Adrenal gland (tissue), 12 donors: ENCODE results near the gene DLG2. TPM values are rescaled to one million over a fixed set of nuclear protein-coding genes. Genes with fewer than 3 reads are reported as not detected.

Source experiments
- DNase-seq, 7 donors: peaks; one replicate each; pipeline ENCODE4 v3.0.0-alpha.2; 2019 to 2020
- H3K27ac ChIP-seq, 5 donors: fragments of 200-600 bp; sonication (generic) in 4 of 5; 1 replicate in 3 of 5; 2 replicates in 2 of 5; pipeline versions ENCODE4 v1.5.1 to v1.8.0; 2016 to 2020; ENCODE audit warnings: mild to moderate bottlenecking in 1 of 5
- H3K27me3 ChIP-seq: fragments of 200-600 bp; 2 replicates; pipeline ENCODE4 v1.8.0; 2021
- H3K36me3 ChIP-seq, 2 donors: fragments of 200-600 bp; replicated peaks in 1 of 2; 1 replicate in 1 of 2; 2 replicates in 1 of 2; pipeline versions ENCODE4 v1.5.1 to v1.8.0; 2018 to 2022
- H3K4me1 ChIP-seq, 2 donors: fragments of 200-600 bp; replicated peaks in 1 of 2; 1 replicate in 1 of 2; 2 replicates in 1 of 2; pipeline versions ENCODE4 v1.5.1 to v1.8.0; 2018 to 2021
- H3K4me3 ChIP-seq, 4 donors: fragments of 200-600 bp; sonication (generic) in 3 of 4; one replicate each; pipeline ENCODE4 v1.5.1; 2016 to 2018
- H3K9me3 ChIP-seq, 3 donors: fragments of 200-600 bp; sonication (generic) in 1 of 3; replicated peaks in 1 of 3; 1 replicate in 2 of 3; 2 replicates in 1 of 3; pipeline versions ENCODE4 v1.5.1 to v1.8.0; 2016 to 2021
- POLR2A ChIP-seq, 2 donors: fragments of 450-650 bp; IDR thresholded peaks; one replicate each; pipeline ENCODE4 v1.6.1; 2017; ENCODE audit warnings: antibody characterized with exemption in 2 of 2, mild to moderate bottlenecking in 2 of 2, moderate library complexity in 1 of 2
- WGBS, 4 donors: extraction: QIAGEN DNeasy Blood & Tissue Kit in 2 of 4; methylation state at CpG; one replicate each; pipeline versions ENCODE4 v1.1.5 to v1.1.7; 2013 to 2017; 5-methylcytosine and 5-hydroxymethylcytosine counted together
- intact Hi-C, 2 donors: fragments of 100-400 bp; cut with DNase I; formaldehyde crosslinking; loops; one replicate each; pipeline versions ENCODE4 v1.14.1 to v1.15.0; 2022 to 2023
- polyA plus RNA-seq, 3 donors: library from polyadenylated mRNA; stranded (reverse); fragments of 200-250 nt in 2 of 3; fragments of 350-450 nt in 1 of 3; fragmentation: Illumina TruSeq in 1 of 3; extraction: RNeasy Lipid Tissue Mini Kit (QIAGEN cat#74804) in 1 of 3; gene quantifications; one replicate each; pipeline ENCODE4 v1.2.3, GENCODE V29; 2013 to 2014
- total RNA-seq, 9 donors: library from RNA; depleted of rRNA in 4 of 9; stranded (reverse); fragments of >200 nt in 4 of 9; fragments of 120-200 nt in 1 of 9; fragmentation: NEBNext Ultra II Directional in 1 of 9; extraction: Animal tissue kit (Norgen Biotek cat#: 25700) in 1 of 9; gene quantifications; one replicate each; pipeline versions ENCODE4 v1.1.0 to v1.2.4, GENCODE V29; 2013 to 2023
- TF ChIP-seq, protein P1 (sequence below), 6 experiments: fragments of 450-650 bp in 4 of 6; fragments of 200-600 bp in 2 of 6; sonication (generic) in 1 of 6; IDR thresholded peaks; 1 replicate in 5 of 6; 2 replicates in 1 of 6; pipeline versions ENCODE4 v1.5.1 to v1.8.0; 2016 to 2021; ENCODE audit warnings: antibody characterized with exemption in 6 of 6, mild to moderate bottlenecking in 2 of 6, moderate library complexity in 1 of 6
- donor health status: healthy with polysubstance abuse.
- donor health status: Bipolar disorder and iron deficiency.
- donor health status: DM: yes; HTN: yes; CAD: no.
- donor health status: DM: no; HTN: no; CAD: no.
- donor health status: DM: no; HTN: no; CAD: no.
- donor health status: DM: yes; HTN: yes; CAD: no.

DLG2 gene
- total and polyA plus RNA-seq, 12 donors, result 8.3 to 101 (median 37.5) TPM

DNA sequence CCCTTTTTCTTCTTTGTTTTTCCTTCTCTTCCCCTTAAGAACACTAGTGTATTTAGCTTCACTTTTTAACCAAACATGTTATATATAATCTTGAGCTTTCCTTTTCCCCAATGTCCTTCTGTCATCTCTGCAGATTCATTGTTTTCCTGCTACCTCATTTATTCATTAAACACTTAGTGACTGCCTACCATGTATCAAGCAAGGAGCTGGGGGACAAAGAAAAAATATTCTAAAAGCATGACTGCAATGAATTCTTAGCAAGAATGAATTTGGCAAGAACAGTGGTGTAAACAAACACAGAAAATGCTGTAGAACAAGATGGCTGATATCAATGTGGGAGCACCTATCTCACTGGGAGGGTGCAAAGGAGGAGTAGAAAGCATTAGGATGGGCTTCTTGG lies 2094.0 kb downstream of the DLG2 start:
- no peak overlapping the region for H3K27ac ChIP-seq
- TF ChIP-seq, protein P1, sequence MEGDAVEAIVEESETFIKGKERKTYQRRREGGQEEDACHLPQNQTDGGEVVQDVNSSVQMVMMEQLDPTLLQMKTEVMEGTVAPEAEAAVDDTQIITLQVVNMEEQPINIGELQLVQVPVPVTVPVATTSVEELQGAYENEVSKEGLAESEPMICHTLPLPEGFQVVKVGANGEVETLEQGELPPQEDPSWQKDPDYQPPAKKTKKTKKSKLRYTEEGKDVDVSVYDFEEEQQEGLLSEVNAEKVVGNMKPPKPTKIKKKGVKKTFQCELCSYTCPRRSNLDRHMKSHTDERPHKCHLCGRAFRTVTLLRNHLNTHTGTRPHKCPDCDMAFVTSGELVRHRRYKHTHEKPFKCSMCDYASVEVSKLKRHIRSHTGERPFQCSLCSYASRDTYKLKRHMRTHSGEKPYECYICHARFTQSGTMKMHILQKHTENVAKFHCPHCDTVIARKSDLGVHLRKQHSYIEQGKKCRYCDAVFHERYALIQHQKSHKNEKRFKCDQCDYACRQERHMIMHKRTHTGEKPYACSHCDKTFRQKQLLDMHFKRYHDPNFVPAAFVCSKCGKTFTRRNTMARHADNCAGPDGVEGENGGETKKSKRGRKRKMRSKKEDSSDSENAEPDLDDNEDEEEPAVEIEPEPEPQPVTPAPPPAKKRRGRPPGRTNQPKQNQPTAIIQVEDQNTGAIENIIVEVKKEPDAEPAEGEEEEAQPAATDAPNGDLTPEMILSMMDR (IDR thresholded peaks at IDR 0.05), result no peak
- TF ChIP-seq POLR2A (IDR thresholded peaks at IDR 0.05), result no peak
- intact Hi-C loops, result no loop called here
- H3K9me3 ChIP-seq, result no peaks in the 10 kb centered on the region
- peaks cover 0 to 15% of the 10 kb centered on the region in 2 donors for H3K4me1 ChIP-seq
- H3K4me3 ChIP-seq, result no peak overlapping the region
- H3K36me3 ChIP-seq, result no peaks in the 10 kb centered on the region
- DNase-seq, result no peak
- no peaks in the 10 kb centered on the region for H3K27me3 ChIP-seq

DNA sequence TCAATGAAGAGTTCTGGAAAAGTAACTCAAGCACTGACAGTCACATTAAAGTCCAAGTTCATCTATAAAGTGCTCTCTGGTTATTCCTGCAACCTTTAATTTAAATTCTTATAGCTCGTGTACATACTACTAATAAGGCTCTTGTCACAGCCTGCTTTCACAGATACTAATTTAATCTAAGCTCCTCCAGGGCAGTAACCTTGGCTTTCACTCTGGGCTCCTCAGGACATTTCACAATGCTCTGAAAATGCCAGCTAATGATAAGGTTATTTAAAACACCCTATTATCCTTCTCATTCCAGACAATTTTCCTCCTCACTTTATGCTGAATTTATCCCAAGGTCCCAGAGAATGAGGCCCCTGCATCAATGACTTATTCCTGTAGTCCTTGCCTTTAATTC lies 2098.3 kb downstream of the DLG2 start:
- Histone ChIP-seq H3K27ac (peak overlapping the region in 1 of 5 donors; percentile 16), H3K36me3 (no peaks in the 10 kb centered on the region), H3K4me3 (no peak overlapping the region), H3K4me1 (peaks cover 0 to 18% of the 10 kb centered on the region in 2 donors), H3K9me3 (no peaks in the 10 kb centered on the region), H3K27me3 (no peaks in the 10 kb centered on the region)
- WGBS, 4 donors, result 18 to 30% (median 29%) methylated on average over 1 of the region's 1 CpG
- DNase-seq, result peak in 2 of 7 donors; percentile 24 to 26
- intact Hi-C loops, result no loop called here
- TF ChIP-seq, protein P1 (IDR thresholded peaks at IDR 0.05), result no peak
- no peak for TF ChIP-seq POLR2A (IDR thresholded peaks at IDR 0.05)

DNA sequence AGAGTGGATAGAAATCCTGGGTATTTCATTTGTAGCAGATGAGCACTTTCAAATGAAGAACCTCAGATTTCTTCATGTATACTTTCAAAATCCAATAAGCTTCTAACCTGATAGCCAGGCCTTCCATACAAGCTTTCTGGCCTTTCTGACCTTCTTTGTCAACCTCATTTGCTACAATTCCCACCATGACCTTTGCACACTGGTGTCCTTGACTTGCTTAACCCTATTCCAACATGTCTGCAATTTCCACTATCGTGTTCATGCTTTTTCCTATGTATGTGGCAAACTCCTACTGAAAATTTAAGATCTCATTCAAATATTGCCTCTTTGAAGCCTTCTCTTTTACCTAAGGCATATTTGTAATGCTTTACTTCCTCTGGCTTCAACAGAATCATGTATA lies 2098.9 kb downstream of the DLG2 start:
- 80 to 90% (median 87%) methylated on average over 1 of the region's 1 CpG for WGBS, 4 donors

DNA sequence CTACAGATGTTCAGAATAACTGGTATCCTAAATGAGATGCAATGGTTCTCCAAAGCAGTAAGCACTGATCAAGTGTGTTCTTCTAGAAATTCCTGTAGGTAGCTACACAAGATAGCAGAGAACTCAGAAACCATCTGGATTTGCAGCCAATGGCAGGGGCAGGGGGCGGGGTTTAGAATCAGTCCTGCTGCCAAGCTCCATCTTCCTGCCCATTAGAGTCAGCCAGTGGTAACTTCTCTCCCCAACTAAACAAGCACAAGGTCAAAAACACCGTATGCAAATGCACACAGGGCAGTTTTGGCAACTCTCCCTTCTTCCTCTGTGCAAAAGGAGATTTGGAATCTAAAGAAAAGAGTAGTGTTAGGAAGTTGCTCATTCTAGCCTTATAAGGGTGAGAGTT lies 2103.5 kb downstream of the DLG2 start:
- 42 to 55% (median 49%) methylated on average over 2 of the region's 2 CpGs for WGBS, 4 donors
- intact Hi-C loops, result no loop called here
- Histone ChIP-seq H3K27me3 (no peaks in the 10 kb centered on the region), H3K27ac (no peak overlapping the region), H3K4me3 (no peak overlapping the region), H3K4me1 (peaks cover 0 to 8% of the 10 kb centered on the region in 2 donors), H3K9me3 (no peaks in the 10 kb centered on the region), H3K36me3 (no peaks in the 10 kb centered on the region)
- peak in 6 of 7 donors; percentile 25 to 60 (median 38) for DNase-seq
- TF ChIP-seq, protein P1 (IDR thresholded peaks at IDR 0.05), result no peak
- TF ChIP-seq POLR2A (IDR thresholded peaks at IDR 0.05), result no peak

More for the DNA sequence above, 2098.9 kb downstream of the DLG2 start:
- no peak for DNase-seq
- H3K4me1 ChIP-seq, result peaks cover 0 to 18% of the 10 kb centered on the region in 2 donors
- TF ChIP-seq POLR2A (IDR thresholded peaks at IDR 0.05), result no peak
- TF ChIP-seq, protein P1 (IDR thresholded peaks at IDR 0.05), result no peak
- H3K27ac ChIP-seq, result no peak overlapping the region
- no peaks in the 10 kb centered on the region for H3K9me3 ChIP-seq
- H3K36me3 ChIP-seq, result no peaks in the 10 kb centered on the region
- no peak overlapping the region for H3K4me3 ChIP-seq
- intact Hi-C loops, result no loop called here
- H3K27me3 ChIP-seq, result no peaks in the 10 kb centered on the region
